Smooth muscle cell (in vitro differentiated cells): Measurements from ENCODE around the gene TULP4. TPM values are rescaled to one million over a fixed set of nuclear protein-coding genes. Genes with fewer than 3 reads are reported as not detected.

ENCODE experiments used
- DNase-seq: peaks from one replicate; lab custom pipeline; 2025; ENCODE audit not compliant: unreplicated experiment; lab: John Stamatoyannopoulos, UW
- H2AFZ ChIP-seq: fragments of 200-600 bp; sonication (generic); 2 replicates; pipeline ENCODE4 v1.6.0; 2016; ENCODE audit warnings: antibody characterized with exemption, low read depth, mild to moderate bottlenecking
- H3F3A ChIP-seq: fragments of 200-600 bp; sonication (generic); 2 replicates; pipeline ENCODE4 v1.6.0; 2017; ENCODE audit warnings: antibody characterized with exemption, low read depth
- H3K27ac ChIP-seq: fragments of 200-600 bp; sonication (generic); 2 replicates; pipeline ENCODE4 v1.5.1; 2016; ENCODE audit warnings: low read depth, mild to moderate bottlenecking
- H3K27me3 ChIP-seq: fragments of 200-600 bp; sonication (generic); 2 replicates; pipeline ENCODE4 v1.6.1; 2016; ENCODE audit warnings: low read depth, mild to moderate bottlenecking
- H3K36me3 ChIP-seq: fragments of 200-600 bp; sonication (generic); 2 replicates; pipeline ENCODE4 v1.5.1; 2016; ENCODE audit warnings: low read depth
- H3K4me1 ChIP-seq: fragments of 200-600 bp; sonication (generic); 2 replicates; pipeline ENCODE4 v1.5.1; 2016; ENCODE audit warnings: low read depth
- H3K4me2 ChIP-seq: fragments of 200-600 bp; sonication (generic); 2 replicates; pipeline ENCODE4 v1.6.0; 2016; ENCODE audit warnings: mild to moderate bottlenecking
- H3K4me3 ChIP-seq: fragments of 200-600 bp; sonication (generic); 2 replicates; pipeline ENCODE4 v1.5.1; 2016; ENCODE audit warnings: mild to moderate bottlenecking
- H3K79me2 ChIP-seq: fragments of 200-600 bp; sonication (generic); 2 replicates; pipeline ENCODE4 v1.6.0; 2016; ENCODE audit warnings: low read depth, mild to moderate bottlenecking
- H3K9ac ChIP-seq: fragments of 200-600 bp; sonication (generic); 2 replicates; pipeline ENCODE4 v1.6.0; 2016; ENCODE audit warnings: low read depth
- H3K9me3 ChIP-seq: fragments of 200-600 bp; sonication (generic); replicated peaks from 2 replicates; pipeline ENCODE4 v1.5.1; 2016; ENCODE audit warnings: low read depth
- H4K20me1 ChIP-seq: fragments of 200-600 bp; sonication (generic); 2 replicates; pipeline ENCODE4 v1.6.0; 2016; ENCODE audit warnings: low read depth
- CTCF ChIP-seq: fragments of 200-600 bp; sonication (generic); IDR thresholded peaks from 2 replicates; pipeline ENCODE4 v1.5.1; 2017; ENCODE audit warnings: borderline replicate concordance, mild to moderate bottlenecking, antibody characterized with exemption; ENCODE audit not compliant: insufficient read depth, poor library complexity, severe bottlenecking
- WGBS: methylation state at CpG from one replicate; pipeline ENCODE4 v1.1.7; 2016; ENCODE audit warnings: low lambda C conversion rate; 5-methylcytosine and 5-hydroxymethylcytosine counted together
- polyA plus RNA-seq: library from polyadenylated mRNA; unstranded; fragments of >200 nt; fragmentation: Nextera tagmentation; extraction: Ambion mirVana; gene quantifications from 2 replicates; pipeline ENCODE4 v1.2.1, GENCODE V29; 2016
- total RNA-seq: library from RNA; depleted of rRNA; stranded (reverse); fragments of >200 nt; gene quantifications from 2 replicates; pipeline ENCODE4 v1.2.3, GENCODE V29; 2014

The TULP4 gene
- total and polyA plus RNA-seq, 2 experiments from 2014 or later: 16.1 to 85.0 TPM

- WGBS: 98% methylated on average over 2 of the region's 2 CpGs
- Histone ChIP-seq H3F3A (no peaks in the 10 kb centered on the region), H3K9ac (no peak overlapping the region)
These were observed 20.0 kb downstream of the TULP4 start for GRCh38 chr6:158332237-158332636.

GRCh38 chr6:158333094-158333493 lies 20.8 kb downstream of the TULP4 start:
- no peaks in the 10 kb centered on the region for H3F3A ChIP-seq
- no peak overlapping the region for H2AFZ ChIP-seq
- H3K9me3 ChIP-seq: no peaks in the 10 kb centered on the region
- H3K4me1 ChIP-seq: no peaks in the 10 kb centered on the region
- H3K4me3 ChIP-seq: no peak overlapping the region
- no peak overlapping the region for H3K9ac ChIP-seq
- TF ChIP-seq CTCF: no peak
- H3K4me2 ChIP-seq: no peak overlapping the region
- no peaks in the 10 kb centered on the region for H3K36me3 ChIP-seq
- no peak for DNase-seq
- H4K20me1 ChIP-seq: peaks cover 12% of the 10 kb centered on the region
- H3K27me3 ChIP-seq: no peaks in the 10 kb centered on the region
- H3K27ac ChIP-seq: no peak overlapping the region
- H3K79me2 ChIP-seq: peaks cover 40% of the 10 kb centered on the region
- WGBS: 98% methylated on average over 4 of the region's 4 CpGs

More at GRCh38 chr6:158332237-158332636, 20.0 kb downstream of the TULP4 start:
- Histone ChIP-seq H3K79me2 (peaks cover 42% of the 10 kb centered on the region), H2AFZ (no peak overlapping the region), H3K36me3 (no peaks in the 10 kb centered on the region), H3K27ac (no peak overlapping the region), H4K20me1 (peaks cover 20% of the 10 kb centered on the region), H3K4me1 (no peaks in the 10 kb centered on the region), H3K27me3 (no peaks in the 10 kb centered on the region), H3K9me3 (no peaks in the 10 kb centered on the region), H3K4me3 (no peak overlapping the region), H3K4me2 (no peak overlapping the region)
- no peak for DNase-seq
- TF ChIP-seq CTCF: no peak

- H3K79me2 ChIP-seq: peaks cover 33% of the 10 kb centered on the region
- H3F3A ChIP-seq: no peaks in the 10 kb centered on the region
- no peak overlapping the region for H3K9ac ChIP-seq
- H3K4me1 ChIP-seq: no peaks in the 10 kb centered on the region
- H3K9me3 ChIP-seq: no peaks in the 10 kb centered on the region
- no peak overlapping the region for H3K4me2 ChIP-seq
- H3K27me3 ChIP-seq: no peaks in the 10 kb centered on the region
- TF ChIP-seq CTCF: no peak
- no peak overlapping the region for H2AFZ ChIP-seq
- H3K4me3 ChIP-seq: no peak overlapping the region
- no peaks in the 10 kb centered on the region for H4K20me1 ChIP-seq
- WGBS: 100% methylated on average over 2 of the region's 2 CpGs
- H3K36me3 ChIP-seq: no peaks in the 10 kb centered on the region
- no peak overlapping the region for H3K27ac ChIP-seq
- DNase-seq: no peak
These were observed 22.3 kb downstream of the TULP4 start for GRCh38 chr6:158334534-158334933.

- Histone ChIP-seq H3K27ac (no peak overlapping the region), H3K27me3 (no peaks in the 10 kb centered on the region), H3K4me1 (no peaks in the 10 kb centered on the region), H3K79me2 (peaks cover 33% of the 10 kb centered on the region), H3K4me2 (no peak overlapping the region), H4K20me1 (no peaks in the 10 kb centered on the region), H3K4me3 (no peak overlapping the region), H3K36me3 (no peaks in the 10 kb centered on the region), H2AFZ (no peak overlapping the region), H3K9ac (no peak overlapping the region), H3F3A (no peaks in the 10 kb centered on the region), H3K9me3 (no peaks in the 10 kb centered on the region)
- no peak for TF ChIP-seq CTCF
- 93% methylated on average over 2 of the region's 2 CpGs for WGBS
- DNase-seq: no peak
These were observed 25.1 kb downstream of the TULP4 start for GRCh38 chr6:158337332-158337731.
